ENCODE data around the gene ZNF816. TPM values are rescaled to one million over a fixed set of nuclear protein-coding genes. Genes with fewer than 3 reads are reported as not detected.

ZNF816 gene
- total RNA-seq, 4 donors from 2014 or later: 4.7 to 10.8 (median 6.7) TPM

GRCh38 chr19:52910648-52911047 is 52.0 kb downstream of the ZNF816 start:
- TF ChIP-seq CTCF (IDR thresholded peaks at IDR 0.05; ENCODE audit: low read depth): no peak

GRCh38 chr19:52901842-52902241 is 60.8 kb downstream of the ZNF816 start:
- TF ChIP-seq CTCF (IDR thresholded peaks at IDR 0.05; ENCODE audit: low read depth): no peak

Other genes starting within 250 kb of the ZNF816 start
- gene ZNF611, start 227.8 kb downstream of the ZNF816 start, total RNA-seq: 10 to 100 TPM; 13.9 to 21.7 (median 16.9) TPM
- 10 to 100 TPM in 3 of 4 donors, 1 to 10 TPM in 1; 8.5 to 10.6 (median 10.3) TPM for gene ZNF600, start 176.1 kb downstream of the ZNF816 start, total RNA-seq
- gene ZNF28, start 141.2 kb downstream of the ZNF816 start, total RNA-seq: 10 to 100 TPM in 3 of 4 donors, 1 to 10 TPM in 1; 8.5 to 17.9 (median 14.2) TPM
- gene ZNF468, start 105.3 kb downstream of the ZNF816 start, total RNA-seq: 10 to 100 TPM; 10.9 to 17.0 (median 15.5) TPM
- gene ZNF320, start 65.2 kb downstream of the ZNF816 start, total RNA-seq: 10 to 100 TPM in 1 of 4 donors, 1 to 10 TPM in 3; 5.3 to 13.9 (median 7.4) TPM
- 1 to 10 TPM; 3.4 to 6.3 (median 4.9) TPM for gene ZNF888, start 39.5 kb downstream of the ZNF816 start, total RNA-seq
- gene ERVV-1, start 51.0 kb upstream of the ZNF816 start, total RNA-seq: not detected
- gene ERVV-2, start 81.9 kb upstream of the ZNF816 start, total RNA-seq: not detected
- gene ZNF160, start 140.5 kb upstream of the ZNF816 start, total RNA-seq: 10 to 100 TPM; 41.0 to 81.6 (median 53.3) TPM
- gene ZNF415, start 170.0 kb upstream of the ZNF816 start, total RNA-seq: 1 to 10 TPM; 3.6 to 7.5 (median 5.9) TPM
- 10 to 100 TPM in 3 of 4 donors, 1 to 10 TPM in 1; 8.3 to 24.1 (median 14.1) TPM for gene ZNF347, start 196.2 kb upstream of the ZNF816 start, total RNA-seq
- gene ZNF665, start 230.5 kb upstream of the ZNF816 start, total RNA-seq: 10 to 100 TPM in 1 of 4 donors, 1 to 10 TPM in 3; 5.6 to 12.1 (median 7.3) TPM

All from subcutaneous adipose tissue (tissue), 4 donors.